RCC 7860 (cell line): Measurements from ENCODE around the gene PRKG1.
"Not testable (repeated sequence)": the region's sequence is repeated elsewhere in the genome, so short reads cannot be mapped to it uniquely, and the experiment has no call there.

Experiments
- DNase-seq: peaks from one replicate; pipeline ENCODE4 v3.0.0-alpha.2; 2015; ENCODE audit warnings: low spot score
- FAIRE-seq: peaks from 2 replicates; lab custom pipeline; 2012; peaks lifted over from hg19 to GRCh38; lab: Jason Lieb, UNC

Gene PRKG1

DNA sequence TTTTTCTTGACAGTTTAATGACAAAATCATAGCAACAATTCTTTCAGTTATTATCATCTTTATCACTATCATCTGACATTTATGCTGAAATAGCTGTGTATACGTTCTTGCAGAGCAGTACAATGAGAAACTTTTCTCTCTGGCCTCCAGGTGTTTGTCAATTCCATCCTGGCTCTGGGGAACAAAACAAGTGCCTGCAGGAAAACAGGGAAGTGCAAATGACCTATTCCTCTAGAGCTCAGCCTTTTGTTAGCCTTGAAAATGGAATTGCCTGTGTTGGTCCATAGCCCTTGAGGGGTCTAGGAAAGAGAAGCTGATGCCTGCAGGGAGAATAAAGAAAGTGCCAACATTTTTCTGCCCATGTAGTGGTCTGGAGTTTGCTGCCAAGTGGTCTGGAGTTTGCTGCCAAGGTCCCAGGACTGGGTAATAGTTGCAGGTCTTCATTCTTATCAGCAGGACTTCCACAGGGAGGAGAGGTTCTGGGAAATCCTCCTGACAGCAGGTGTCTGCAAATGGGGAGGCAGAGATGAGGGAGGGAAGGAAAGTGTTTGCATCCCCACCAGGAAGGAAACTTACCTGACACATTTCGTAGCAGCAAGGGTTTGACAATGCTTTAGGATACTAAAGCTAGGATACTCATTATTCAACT, 635.2 kb downstream of the PRKG1 start:
- DNase-seq = no peak
- FAIRE-seq = no peak

DNA sequence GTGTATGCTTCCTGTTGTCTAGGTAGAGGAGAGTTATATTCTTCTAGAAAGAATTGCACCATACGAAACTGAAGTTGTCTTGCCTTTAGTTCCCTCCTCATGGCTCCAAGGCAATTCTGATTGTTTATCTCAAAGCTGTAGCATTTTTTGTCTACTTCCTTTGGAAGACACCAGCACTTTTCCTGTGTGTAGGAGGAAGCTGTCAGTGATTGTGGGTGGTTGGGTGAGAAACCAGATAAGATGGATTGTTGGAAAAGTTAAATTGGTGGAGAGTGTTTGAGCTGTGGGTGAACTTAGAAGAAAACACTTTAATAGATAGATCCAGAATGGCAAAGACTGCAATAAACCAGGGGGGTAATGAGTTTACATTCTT, 637.2 kb downstream of the PRKG1 start:
- no peak for FAIRE-seq
- DNase-seq = no peak

DNA sequence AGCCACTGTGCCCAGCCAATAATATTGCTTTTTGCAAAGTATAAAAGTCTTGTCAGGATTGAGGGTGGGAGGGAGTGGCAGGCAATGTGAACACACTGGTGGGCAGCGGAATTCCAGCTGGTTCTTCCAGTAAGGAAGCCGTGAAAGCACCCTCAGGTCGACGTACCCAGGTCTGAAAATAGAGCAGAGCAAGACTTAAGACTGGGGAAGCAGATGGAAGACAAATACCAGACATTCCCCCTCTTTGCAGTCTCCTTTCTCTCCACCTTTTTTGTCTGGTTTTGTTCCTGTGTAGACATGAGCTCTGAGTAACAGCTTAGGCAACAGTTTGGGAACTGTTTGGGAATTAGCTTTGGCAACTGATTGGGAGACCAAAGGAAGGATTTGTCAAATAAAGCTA, 642.7 kb downstream of the PRKG1 start:
- FAIRE-seq = no peak

DNA sequence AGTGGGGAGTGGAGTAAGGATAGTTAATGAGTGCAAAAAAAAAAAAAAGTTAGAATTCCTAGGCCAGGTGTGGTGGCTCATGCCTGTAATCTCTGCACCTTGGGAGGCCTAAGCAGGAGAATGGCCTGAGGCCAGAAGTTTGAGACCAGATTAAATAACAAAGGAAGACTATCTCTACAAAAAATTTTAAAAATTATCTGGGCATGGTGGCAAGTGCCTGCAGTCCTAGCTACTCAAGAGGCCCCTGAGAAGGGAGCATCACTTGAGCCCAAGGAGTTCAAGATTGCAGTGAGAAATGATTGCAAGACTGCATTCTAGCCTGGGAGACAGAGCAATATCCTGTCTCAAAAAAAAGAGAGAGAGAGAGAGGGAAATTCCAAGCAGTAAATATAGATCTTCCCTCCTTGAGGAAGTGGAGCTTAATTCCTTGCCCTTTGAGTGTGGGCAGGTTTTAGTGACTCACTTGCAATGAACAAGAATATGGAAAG, 644.6 kb downstream of the PRKG1 start:
- DNase-seq (peak; percentile 25), FAIRE-seq (no peak)

More for the DNA sequence above, 642.7 kb downstream of the PRKG1 start:
- no peak for DNase-seq

DNA sequence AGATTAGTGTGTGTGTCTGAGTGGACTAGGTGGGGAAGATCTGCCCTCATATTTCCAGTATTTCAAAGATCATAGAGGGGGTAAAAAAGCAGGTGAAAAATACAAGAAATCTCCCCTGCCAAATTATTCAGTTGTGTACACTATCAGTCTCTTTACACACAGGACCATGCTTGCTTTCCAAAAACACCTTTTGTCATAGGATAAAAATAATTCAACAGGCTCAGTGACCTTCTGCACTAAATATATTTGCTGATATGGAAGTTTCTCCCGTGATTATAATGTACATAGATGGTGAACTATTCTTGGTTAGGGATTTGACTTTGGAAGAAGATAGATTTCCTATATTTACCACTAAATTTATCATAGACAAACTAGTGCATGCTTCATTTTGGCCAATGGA, 649.8 kb downstream of the PRKG1 start:
- no peak for FAIRE-seq
- DNase-seq = no peak

DNA sequence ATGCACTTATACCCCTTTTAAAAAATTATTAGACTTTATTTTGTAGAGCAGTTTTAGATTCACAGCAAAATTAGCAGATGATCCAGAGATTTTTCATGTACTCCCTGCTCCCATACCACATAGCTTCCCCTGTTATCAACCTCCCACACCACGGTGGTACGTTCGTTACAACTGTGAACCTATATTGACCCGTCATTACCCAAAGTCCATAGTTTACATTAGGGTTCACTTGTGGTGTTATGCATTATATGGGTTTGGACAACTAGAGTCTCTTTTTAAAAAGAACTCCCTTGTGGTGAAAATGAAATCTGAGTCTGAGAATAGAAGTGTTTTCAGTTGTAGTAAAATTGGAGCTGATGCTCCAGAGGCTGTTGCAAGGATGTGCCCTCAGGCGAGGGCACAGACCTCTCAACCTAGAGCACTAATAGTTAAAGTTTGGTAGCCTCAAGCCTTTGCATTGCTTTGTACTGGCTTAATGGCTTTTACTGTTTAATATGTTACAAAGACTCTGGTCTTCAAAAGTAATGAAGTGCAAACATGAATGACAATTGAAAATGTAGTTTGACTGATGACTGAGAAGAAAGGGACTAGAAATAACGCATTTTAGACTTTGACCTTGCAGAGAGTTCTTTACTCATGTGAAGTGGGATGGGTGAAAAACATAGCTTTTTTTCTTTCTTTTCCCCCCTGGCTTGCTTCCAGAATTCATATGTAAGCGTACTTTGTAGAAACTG, 655.7 kb downstream of the PRKG1 start:
- DNase-seq (no peak), FAIRE-seq (no peak)

DNA sequence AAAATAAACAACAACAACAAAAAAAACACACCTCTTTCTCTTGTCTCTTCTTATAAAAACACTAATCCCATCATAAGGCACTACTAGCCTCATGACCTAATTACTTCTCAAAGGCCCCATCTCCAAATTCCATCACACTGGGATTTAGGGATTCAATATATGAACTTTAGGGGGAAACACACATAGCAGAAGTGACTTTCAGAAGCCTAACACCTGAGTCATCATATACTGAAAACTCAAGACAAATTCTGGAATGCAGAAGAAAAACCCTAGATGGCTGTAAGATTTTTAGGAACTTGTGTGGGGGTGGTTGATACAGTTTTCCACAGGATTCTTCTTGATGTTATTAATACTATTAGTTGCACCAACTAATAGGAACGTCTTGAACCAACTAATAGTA, 658.8 kb downstream of the PRKG1 start:
- FAIRE-seq = no peak
- DNase-seq = no peak

DNA sequence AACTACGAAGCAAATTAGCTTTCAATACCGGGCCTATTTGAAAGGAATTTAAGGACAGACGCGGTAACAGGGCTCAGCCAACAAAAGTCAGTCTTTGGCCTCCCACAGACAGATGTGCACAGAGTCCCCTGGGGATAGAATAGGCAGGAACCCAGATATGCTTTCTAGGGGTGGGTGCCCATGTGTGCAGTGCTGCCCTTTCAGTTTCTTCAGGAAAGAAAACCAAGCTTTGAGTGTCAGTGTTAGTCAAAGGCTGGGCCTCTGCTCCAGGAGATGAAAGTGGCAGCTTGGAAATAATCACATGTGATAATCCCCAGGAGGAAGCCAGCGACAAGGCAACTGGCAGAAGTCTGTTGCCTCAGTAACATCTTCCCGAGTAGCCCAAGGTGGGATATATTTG, 668.9 kb downstream of the PRKG1 start:
- no peak for DNase-seq
- no peak for FAIRE-seq

DNA sequence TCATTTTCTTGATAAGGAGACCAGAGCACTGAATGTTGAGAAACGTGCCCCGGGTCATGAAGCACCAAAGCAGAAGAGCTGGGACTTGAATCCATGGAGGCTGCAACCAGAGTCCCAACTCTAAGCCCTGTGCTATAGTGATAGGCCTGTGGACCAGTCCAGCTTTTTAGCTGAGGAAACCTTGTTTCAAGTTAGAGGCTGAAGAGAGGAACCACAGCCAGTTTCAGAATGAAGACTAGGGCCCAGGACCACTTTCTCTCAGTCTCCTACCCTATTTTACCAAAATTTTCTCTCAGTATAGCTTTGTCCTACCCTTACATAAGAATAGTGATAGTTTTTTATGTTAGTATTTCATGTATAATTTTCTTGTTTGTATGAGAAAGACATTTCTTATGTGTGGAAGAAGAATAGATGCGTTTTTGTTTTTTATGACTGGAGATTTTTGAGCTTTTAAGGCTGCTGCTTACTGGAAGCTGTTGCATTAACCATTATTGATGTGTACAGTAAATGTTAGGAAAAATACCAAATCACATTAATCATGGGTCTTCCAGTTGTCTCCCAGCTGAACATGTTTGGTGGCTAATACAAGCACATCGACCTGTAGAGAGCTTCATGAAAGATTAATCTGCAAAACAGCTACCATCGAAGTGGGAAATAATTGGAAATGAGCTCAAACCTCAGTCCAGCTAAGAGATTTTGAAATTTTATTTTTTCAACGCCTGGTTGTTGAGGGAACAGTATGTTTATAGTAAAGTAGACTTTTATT, 670.1 kb downstream of the PRKG1 start:
- FAIRE-seq (no peak), DNase-seq (no peak)

DNA sequence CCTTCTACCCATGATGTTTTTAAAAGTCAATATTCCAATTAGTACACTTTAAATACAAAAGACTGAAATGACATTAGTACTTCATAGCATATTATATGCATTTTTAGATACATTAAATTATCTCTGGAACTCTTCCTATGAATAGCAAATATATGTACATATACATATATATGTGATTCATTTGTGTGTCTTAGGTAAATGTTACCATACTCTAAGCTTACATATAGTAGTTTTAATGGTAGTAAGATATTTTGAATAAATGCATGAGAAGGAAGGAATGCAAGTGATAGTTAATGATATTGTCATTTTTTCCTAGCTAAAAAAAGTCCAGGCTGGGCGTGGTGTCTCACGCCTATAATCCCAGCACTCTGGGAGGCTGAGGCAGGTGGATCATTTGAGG, 671.1 kb downstream of the PRKG1 start:
- no peak for FAIRE-seq
- no peak for DNase-seq

DNA sequence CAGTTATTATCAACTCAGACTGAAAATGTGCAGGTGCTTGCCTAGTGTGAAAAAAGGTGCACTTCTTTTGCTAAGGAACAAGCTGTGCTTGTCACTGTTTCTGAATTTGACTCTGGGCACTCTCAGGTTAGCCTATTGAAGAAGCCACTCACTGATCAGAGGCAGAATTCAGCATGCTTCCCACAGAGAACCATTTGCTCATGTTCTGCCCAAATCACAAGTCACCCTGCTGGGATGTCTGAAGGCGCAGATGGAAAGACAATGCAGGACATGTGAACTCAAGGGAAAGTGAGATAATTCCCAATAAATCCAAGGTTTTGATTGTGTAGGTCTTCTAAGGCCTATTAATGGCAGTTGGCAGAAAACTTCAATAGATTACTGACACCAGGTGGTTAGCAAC, 672.9 kb downstream of the PRKG1 start:
- FAIRE-seq = no peak

DNA sequence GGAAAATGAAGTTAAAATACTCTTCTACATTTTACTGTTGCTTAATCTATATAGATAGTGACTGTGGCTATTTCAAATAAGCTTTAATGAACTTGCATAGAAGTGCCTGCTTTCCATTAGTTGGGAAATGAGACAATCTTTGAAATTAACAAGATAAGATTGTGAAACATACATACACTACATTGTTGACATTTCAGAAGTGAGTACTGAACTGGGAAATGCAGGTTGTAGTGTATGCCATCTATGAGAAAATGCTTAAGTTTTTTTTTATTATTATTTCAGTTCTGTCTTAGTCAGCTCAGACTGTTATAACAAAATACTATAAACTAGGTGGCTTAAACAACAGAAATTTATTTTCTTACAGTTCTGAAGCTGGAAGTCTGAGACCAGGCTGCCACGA, 674.7 kb downstream of the PRKG1 start:
- no peak for DNase-seq
- FAIRE-seq = no peak

More for the DNA sequence above, 672.9 kb downstream of the PRKG1 start:
- DNase-seq = no peak

DNA sequence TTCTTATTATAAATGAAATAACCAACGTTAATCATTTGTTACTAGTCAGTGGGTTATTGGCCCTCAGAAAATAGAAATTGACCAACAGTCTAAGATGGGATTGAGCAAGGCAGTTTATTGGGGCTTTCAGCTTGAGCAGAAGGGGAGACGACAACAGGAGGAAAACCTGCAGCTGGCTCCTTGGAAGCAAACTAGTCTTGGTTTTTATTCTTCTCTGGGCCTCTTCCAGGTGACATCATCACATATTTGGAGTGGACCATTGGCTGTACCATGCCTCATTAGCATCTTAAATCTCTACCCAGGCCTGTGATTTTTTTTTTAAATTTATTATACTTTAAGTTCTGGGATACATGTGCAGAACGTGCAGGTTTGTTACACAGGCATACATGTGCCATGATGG, 684.1 kb downstream of the PRKG1 start:
- FAIRE-seq (no peak), DNase-seq (no peak)

DNA sequence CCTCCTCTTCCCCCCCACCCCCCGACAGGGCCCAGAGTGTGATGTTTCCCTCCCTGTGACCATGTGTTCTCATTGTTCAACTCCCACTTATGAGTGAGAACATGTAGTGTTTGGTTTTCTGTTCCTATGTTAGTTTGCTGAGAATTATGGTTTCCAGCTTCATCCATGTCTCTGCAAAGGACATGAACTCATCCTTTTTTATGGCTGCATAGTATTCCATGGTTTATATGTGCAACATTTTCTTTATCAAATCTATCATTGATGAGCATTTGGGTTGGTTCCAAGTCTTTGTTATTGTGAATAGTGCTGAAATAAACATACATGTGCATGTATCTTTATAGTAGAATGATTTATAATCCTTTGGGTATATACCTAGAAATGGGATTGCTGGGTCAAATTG, 684.6 kb downstream of the PRKG1 start:
- not testable (repeated sequence) for FAIRE-seq, DNase-seq

DNA sequence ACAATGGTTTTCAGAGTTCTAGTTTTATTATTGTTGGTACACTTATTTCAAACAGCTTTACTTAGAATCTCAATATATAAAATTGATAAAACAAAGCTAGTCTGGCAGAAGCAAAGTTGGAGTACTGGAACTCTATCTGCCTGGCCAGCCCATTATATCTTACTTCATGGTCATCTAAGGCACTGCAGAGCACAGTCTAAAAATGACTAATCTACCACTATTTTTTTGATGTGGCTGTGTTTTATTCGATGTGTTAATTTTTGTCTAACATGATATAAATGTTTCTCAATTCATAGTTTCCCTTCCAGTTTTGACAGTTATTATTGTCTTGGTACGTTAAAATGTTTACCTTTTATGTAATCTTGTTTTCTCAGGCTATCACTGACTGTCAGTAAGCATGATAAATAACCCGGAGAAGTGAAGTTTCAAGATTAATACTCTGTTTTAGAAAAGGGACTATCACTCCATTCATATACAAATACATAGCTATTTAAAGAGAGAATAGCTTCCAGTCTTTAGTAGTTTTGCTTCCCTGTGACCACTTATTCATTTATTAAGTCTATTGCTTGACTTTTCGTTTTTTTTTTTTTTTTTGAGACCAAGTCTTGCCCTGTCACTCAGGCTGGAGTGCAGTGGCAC, 685.7 kb downstream of the PRKG1 start:
- DNase-seq (no peak), FAIRE-seq (no peak)

DNA sequence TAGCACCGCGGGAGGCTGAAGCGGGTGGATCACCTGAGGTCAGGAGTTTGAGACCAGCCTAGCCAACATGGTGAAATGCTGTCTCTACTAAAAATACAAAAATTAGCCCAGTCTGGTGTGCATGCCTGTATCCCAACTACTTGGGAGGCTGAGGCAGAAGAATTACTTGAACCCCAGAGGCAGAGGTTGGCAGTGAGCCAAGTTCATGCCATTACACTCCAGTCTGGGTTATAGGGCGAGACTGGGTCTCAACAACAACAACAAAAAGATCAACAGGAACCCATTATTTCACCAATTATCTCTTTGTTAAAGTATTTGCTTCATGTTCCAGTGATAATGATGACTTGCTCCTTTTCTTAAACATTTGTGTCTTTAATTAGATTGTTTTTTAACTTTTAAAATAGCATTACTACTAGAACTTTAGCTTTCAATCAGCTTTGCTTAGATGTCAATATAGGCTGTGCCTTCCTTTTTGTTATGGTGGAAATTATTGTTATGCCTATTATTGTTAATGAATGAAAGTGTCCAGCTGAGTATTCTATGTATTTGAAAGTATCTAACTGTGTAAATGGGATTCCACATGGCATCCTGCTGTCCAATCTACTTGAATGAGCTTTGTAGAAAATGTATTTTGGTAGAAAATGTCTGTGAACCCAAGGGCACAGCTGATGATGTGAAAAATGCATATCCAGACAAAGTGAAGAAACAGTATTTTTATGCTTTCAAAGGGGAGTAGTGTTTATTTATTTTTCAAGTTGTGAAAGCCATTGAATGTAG, 686.8 kb downstream of the PRKG1 start:
- FAIRE-seq (no peak), DNase-seq (no peak)

DNA sequence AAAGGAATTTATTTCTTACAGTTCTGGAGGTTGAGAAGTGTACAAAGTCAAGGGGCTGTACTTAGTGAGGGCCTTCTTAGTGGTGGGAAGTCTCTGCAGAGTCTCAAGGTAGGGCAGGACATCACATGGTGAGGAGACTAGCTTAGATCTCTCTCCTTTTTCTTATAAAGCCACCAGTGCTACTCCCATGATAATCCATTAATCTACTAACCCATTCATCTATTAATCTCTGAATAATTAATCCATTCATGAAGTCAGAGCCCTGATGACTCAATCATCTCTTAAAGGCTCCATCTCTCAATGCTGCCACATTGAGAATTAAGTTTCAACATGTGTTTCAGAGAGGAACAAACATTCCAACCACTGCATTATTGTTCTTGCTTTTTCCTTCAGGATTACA, 689.5 kb downstream of the PRKG1 start:
- FAIRE-seq = no peak

DNA sequence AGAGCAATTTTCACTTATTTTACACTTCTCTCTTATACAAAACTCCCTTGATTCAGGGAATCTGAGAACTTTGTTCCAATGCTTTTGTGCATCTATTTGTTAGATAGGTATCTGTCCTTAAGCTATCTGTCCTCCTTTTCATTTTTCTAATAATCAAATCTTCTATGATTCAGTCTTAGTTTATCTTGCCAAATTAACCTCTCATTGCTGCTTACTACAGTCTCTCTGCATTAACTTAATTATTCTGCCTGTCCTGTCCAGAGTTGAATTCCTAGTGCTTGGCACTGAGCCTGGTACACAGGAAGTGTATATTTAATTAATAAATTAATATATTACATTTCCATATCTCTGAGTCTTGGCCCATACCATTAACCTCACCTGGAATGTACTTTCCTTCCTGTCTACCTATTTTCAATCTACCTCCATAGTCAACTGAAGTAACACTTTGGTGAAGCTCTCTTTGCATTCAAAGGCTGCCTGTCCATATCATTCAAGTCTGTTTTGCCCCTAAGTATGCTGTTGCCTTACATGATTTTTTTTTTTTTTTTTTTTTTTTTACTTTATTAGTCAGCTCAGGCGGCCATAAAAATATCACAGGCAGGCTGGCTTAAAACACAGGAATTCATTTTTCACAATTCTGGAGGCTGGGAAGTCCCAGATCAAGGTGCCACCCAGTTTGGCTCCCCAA, 691.1 kb downstream of the PRKG1 start:
- FAIRE-seq = no peak

More for the DNA sequence above, 689.5 kb downstream of the PRKG1 start:
- DNase-seq = no peak

DNA sequence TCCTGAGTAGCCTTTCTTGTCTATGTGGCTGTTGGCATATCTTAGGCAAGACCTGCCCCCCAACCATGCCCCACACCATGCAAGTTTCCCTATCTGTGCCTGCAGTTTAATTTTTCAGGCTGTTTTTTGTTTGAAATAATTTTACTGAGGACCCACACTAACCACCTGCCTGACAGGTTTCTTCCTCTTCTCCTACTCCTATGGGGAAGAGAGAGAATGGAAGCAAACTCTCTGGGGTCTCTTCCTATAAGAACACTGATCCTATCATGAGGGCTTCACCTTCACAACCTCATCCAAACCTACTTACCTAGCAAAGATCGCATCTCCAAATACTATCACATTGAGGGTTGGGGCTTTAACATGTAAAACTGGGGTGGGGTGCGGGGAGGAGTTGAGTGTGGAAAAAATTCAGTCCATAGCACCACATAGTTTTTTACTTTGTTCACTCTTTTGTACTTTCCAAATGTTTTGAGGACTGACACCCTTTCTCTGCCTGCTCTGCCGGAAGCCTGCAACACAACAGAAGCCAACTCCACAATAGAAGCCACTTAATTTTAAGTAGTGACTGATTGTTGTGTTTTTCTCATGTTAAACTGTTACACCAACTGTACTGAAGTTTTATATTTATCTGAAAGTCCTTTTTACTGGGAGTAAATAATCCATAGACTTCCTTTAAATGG, 692.3 kb downstream of the PRKG1 start:
- FAIRE-seq = no peak

More for the DNA sequence above, 691.1 kb downstream of the PRKG1 start:
- DNase-seq = no peak

More for the DNA sequence above, 692.3 kb downstream of the PRKG1 start:
- DNase-seq = no peak
